Measurements from ENCODE around the gene TMEM229B.

The TMEM229B gene

DNA sequence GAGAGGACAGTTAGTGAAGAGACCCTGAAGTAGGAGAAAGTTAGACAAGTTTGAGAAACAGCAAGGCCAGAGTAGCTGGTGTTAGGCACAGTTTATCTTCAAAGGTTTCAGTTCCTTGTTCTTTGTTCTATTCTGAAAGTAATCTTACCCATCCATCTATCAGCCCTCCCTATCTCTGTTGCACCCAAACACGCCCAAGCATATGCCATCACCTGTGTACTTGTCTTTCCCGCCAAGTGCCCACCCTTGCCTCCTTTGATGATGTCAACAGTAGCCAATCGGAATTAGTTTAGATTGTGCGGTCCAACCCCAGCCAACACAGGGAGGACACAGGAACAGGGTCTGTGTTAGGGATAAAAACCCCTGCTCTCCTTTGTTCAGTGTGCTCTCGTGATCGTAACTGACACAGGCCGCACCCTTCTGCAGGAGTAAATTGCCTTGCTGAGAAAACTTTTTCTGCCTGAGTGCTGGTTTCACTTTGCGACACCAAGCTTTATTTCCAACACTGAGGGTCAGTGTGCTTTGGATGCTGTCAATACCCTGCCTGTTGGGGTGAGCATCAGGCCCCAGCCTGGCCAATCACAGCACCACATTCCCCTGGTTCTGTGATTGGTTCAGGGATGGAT is 4.7 kb upstream of the TMEM229B start:
- no peak overlapping the region for H3K23ac ChIP-seq (ENCODE audit: low read length in 2 of 2)
- H3K4ac ChIP-seq (ENCODE audit: low read depth in 1 of 2, low read length in 2 of 2), result no peak overlapping the region
- no peak overlapping the region for H2BK5ac ChIP-seq (ENCODE audit: low read depth, low read length, poor library complexity, severe bottlenecking)
- no peak overlapping the region for H3K27ac ChIP-seq (ENCODE audit: low read length, poor library complexity, severe bottlenecking)
- H3K36me3 ChIP-seq (ENCODE audit: control insufficient read depth in 1 of 2, insufficient read depth in 2 of 2, low read depth in 1 of 2, low read length in 2 of 2), result no peaks in the 10 kb centered on the region
- 88% methylated on average over 8 of the region's 8 CpGs for WGBS
- H4K8ac ChIP-seq (ENCODE audit: low read length), result no peak overlapping the region
- H2BK120ac ChIP-seq (ENCODE audit: low read depth, low read length), result no peak overlapping the region
- no peak overlapping the region for H3K14ac ChIP-seq (ENCODE audit: low read length in 2 of 2)
- no peak overlapping the region for H3K4me3 ChIP-seq (ENCODE audit: insufficient read depth in 1 of 2, low read depth in 1 of 2, low read length in 2 of 2)
- H2BK12ac ChIP-seq (ENCODE audit: low read length in 2 of 2), result no peak overlapping the region
- peaks cover 24% of the 10 kb centered on the region for H3K9me3 ChIP-seq (ENCODE audit: control insufficient read depth, low read length)
- no peak overlapping the region for H3K18ac ChIP-seq (ENCODE audit: low read depth in 1 of 2, low read length in 2 of 2)
- H3K4me1 ChIP-seq (ENCODE audit: control insufficient read depth, insufficient read depth, low read depth, low read length), result peaks cover 4% of the 10 kb centered on the region
- no peaks in the 10 kb centered on the region for H3K79me1 ChIP-seq (replicated peaks; ENCODE audit: low read length, poor library complexity, severe bottlenecking)
- peaks cover 0 to 23% of the 10 kb centered on the region in 2 experiments for H3K27me3 ChIP-seq (ENCODE audit: control insufficient read depth in 1 of 2, insufficient read depth in 1 of 2, low read length in 2 of 2)
- no peak overlapping the region for H3K9ac ChIP-seq (ENCODE audit: low read length)
- H3K4me2 ChIP-seq (ENCODE audit: low read length, poor library complexity, severe bottlenecking), result no peak overlapping the region
- H2AFZ ChIP-seq (ENCODE audit: low read depth, low read length), result no peak overlapping the region
- no peak overlapping the region for H4K91ac ChIP-seq (ENCODE audit: low read length)
- no peak overlapping the region for H2AK5ac ChIP-seq (ENCODE audit: low read length, severe bottlenecking)
- no peak for DNase-seq
- no peak overlapping the region for H2BK15ac ChIP-seq (ENCODE audit: low read depth, poor library complexity, severe bottlenecking)

DNA sequence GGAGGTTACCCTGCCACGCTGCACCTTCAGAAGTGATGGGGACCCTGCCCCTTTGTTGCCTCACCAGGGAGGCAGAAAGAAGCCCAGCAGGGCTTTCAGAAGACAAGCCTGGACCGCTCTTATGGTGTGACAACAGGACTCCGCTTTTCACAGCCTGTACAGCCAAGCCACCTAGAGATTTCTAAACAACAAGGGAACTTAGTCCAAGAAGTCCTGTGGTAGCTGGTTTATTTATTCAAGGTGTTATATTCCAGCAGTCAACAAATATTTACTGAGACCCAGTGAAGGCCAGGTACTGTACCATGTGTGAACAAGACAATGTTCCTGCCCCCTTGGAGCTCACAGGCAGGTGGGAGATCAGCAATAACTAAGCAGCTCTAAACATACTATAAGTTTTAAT is 4.0 kb upstream of the TMEM229B start:
- no peak overlapping the region for H2AFZ ChIP-seq (ENCODE audit: low read depth, low read length)
- H3K14ac ChIP-seq (ENCODE audit: low read length in 2 of 2), result no peak overlapping the region
- no peak overlapping the region for H3K23ac ChIP-seq (ENCODE audit: low read length in 2 of 2)
- H3K4me1 ChIP-seq (ENCODE audit: control insufficient read depth, insufficient read depth, low read depth, low read length), result peaks cover 4% of the 10 kb centered on the region
- no peak overlapping the region for H3K9ac ChIP-seq (ENCODE audit: low read length)
- no peak for DNase-seq
- no peak overlapping the region for H2BK5ac ChIP-seq (ENCODE audit: low read depth, low read length, poor library complexity, severe bottlenecking)
- 36% methylated on average over 1 of the region's 3 CpGs for WGBS
- H3K18ac ChIP-seq (ENCODE audit: low read depth in 1 of 2, low read length in 2 of 2), result no peak overlapping the region
- no peak overlapping the region for H4K91ac ChIP-seq (ENCODE audit: low read length)
- H3K4me2 ChIP-seq (ENCODE audit: low read length, poor library complexity, severe bottlenecking), result no peak overlapping the region
- H3K79me1 ChIP-seq (replicated peaks; ENCODE audit: low read length, poor library complexity, severe bottlenecking), result no peaks in the 10 kb centered on the region
- no peak overlapping the region for H3K4ac ChIP-seq (ENCODE audit: low read depth in 1 of 2, low read length in 2 of 2)
- peaks cover 0 to 23% of the 10 kb centered on the region in 2 experiments for H3K27me3 ChIP-seq (ENCODE audit: control insufficient read depth in 1 of 2, insufficient read depth in 1 of 2, low read length in 2 of 2)
- no peak overlapping the region for H2AK5ac ChIP-seq (ENCODE audit: low read length, severe bottlenecking)
- peaks cover 24% of the 10 kb centered on the region for H3K9me3 ChIP-seq (ENCODE audit: control insufficient read depth, low read length)
- no peak overlapping the region for H3K27ac ChIP-seq (ENCODE audit: low read length, poor library complexity, severe bottlenecking)
- H2BK15ac ChIP-seq (ENCODE audit: low read depth, poor library complexity, severe bottlenecking), result no peak overlapping the region
- H2BK120ac ChIP-seq (ENCODE audit: low read depth, low read length), result no peak overlapping the region
- H3K36me3 ChIP-seq (ENCODE audit: control insufficient read depth in 1 of 2, insufficient read depth in 2 of 2, low read depth in 1 of 2, low read length in 2 of 2), result no peaks in the 10 kb centered on the region
- H3K4me3 ChIP-seq (ENCODE audit: insufficient read depth in 1 of 2, low read depth in 1 of 2, low read length in 2 of 2), result no peak overlapping the region
- H2BK12ac ChIP-seq (ENCODE audit: low read length in 2 of 2), result no peak overlapping the region
- H4K8ac ChIP-seq (ENCODE audit: low read length), result no peak overlapping the region

DNA sequence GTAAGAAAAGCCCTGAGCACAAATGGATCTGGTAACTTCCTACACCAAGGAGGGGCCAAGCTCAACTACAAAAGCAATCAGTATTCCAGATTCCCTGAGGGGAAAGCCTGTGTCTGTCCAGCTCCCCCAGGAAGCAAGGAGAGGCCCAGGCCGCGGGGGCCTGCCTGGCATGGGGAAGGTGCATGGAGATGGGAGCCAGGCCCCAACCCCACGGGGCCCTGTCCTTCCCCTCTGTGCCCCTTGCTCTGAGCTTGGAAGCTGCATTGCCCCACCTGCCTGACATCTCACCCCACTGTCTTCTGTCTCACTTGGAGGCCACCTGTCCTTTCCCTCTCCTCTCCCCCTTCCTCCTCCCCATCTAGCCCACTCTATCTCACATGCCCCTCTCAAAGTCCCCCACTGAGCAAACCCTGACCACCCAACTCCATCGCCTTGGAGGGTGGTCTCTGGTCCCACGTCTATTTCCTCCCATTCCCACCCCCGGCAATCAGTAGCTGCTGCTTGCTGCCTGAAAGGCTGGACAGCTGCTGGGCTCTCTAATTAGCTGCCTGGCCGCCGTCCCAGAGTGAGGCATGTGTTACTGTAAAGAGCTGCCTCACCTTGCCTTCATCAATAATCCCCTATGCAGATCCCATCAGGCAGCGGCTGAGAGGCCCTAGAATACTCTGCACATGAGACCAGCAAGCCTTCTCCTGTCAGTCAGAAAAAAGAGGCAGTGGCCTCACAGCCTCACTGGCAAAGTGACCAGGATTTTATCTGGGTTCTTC is 3.4 kb upstream of the TMEM229B start:
- Histone ChIP-seq H3K79me1 (replicated peaks; ENCODE audit: low read length, poor library complexity, severe bottlenecking) (no peaks in the 10 kb centered on the region), H3K27ac (ENCODE audit: low read length, poor library complexity, severe bottlenecking) (no peak overlapping the region), H3K9me3 (ENCODE audit: control insufficient read depth, low read length) (peaks cover 24% of the 10 kb centered on the region), H3K14ac (ENCODE audit: low read length in 2 of 2) (no peak overlapping the region), H4K8ac (ENCODE audit: low read length) (no peak overlapping the region), H2BK5ac (ENCODE audit: low read depth, low read length, poor library complexity, severe bottlenecking) (no peak overlapping the region), H2AFZ (ENCODE audit: low read depth, low read length) (no peak overlapping the region), H3K36me3 (ENCODE audit: control insufficient read depth in 1 of 2, insufficient read depth in 2 of 2, low read depth in 1 of 2, low read length in 2 of 2) (no peaks in the 10 kb centered on the region), H2AK5ac (ENCODE audit: low read length, severe bottlenecking) (no peak overlapping the region), H3K4me2 (ENCODE audit: low read length, poor library complexity, severe bottlenecking) (no peak overlapping the region), H3K9ac (ENCODE audit: low read length) (no peak overlapping the region), H3K23ac (ENCODE audit: low read length in 2 of 2) (no peak overlapping the region), H3K4me3 (ENCODE audit: insufficient read depth in 1 of 2, low read depth in 1 of 2, low read length in 2 of 2) (no peak overlapping the region), H2BK120ac (ENCODE audit: low read depth, low read length) (no peak overlapping the region), H4K91ac (ENCODE audit: low read length) (no peak overlapping the region), H3K27me3 (ENCODE audit: control insufficient read depth in 1 of 2, insufficient read depth in 1 of 2, low read length in 2 of 2) (peaks cover 0 to 23% of the 10 kb centered on the region in 2 experiments), H2BK12ac (ENCODE audit: low read length in 2 of 2) (no peak overlapping the region), H3K4ac (ENCODE audit: low read depth in 1 of 2, low read length in 2 of 2) (no peak overlapping the region), H2BK15ac (ENCODE audit: low read depth, poor library complexity, severe bottlenecking) (no peak overlapping the region), H3K4me1 (ENCODE audit: control insufficient read depth, insufficient read depth, low read depth, low read length) (peaks cover 4% of the 10 kb centered on the region), H3K18ac (ENCODE audit: low read depth in 1 of 2, low read length in 2 of 2) (no peak overlapping the region)
- no peak for DNase-seq
- WGBS, result 44% methylated on average over 9 of the region's 9 CpGs

DNA sequence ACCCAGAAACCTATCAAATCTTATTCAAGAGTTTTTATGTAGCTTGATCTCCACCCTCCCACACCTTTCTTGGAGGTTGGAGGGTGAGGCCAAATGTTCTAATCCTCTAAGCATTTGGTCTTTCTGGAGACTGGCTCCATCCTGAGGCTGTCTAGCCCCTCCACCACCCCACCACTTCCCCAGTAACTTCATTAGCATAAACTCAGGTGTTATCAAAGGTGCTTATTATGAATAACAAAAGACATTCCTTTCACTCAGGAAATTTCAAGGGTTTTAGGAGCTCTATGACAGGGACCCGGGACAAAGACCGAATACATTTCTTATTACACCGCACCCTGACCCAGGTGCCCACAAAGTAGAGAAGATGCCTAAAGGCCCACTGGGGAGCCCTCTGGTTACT is 2.8 kb upstream of the TMEM229B start:
- no peak overlapping the region for H2BK15ac ChIP-seq (ENCODE audit: low read depth, poor library complexity, severe bottlenecking)

More for the DNA sequence above, 2.8 kb upstream of the TMEM229B start:
- DNase-seq, result no peak
- H3K4me3 ChIP-seq (ENCODE audit: insufficient read depth in 1 of 2, low read depth in 1 of 2, low read length in 2 of 2), result no peak overlapping the region
- no peak overlapping the region for H2BK5ac ChIP-seq (ENCODE audit: low read depth, low read length, poor library complexity, severe bottlenecking)
- no peak overlapping the region for H3K14ac ChIP-seq (ENCODE audit: low read length in 2 of 2)
- no peak overlapping the region for H2BK120ac ChIP-seq (ENCODE audit: low read depth, low read length)
- peaks cover 4% of the 10 kb centered on the region for H3K4me1 ChIP-seq (ENCODE audit: control insufficient read depth, insufficient read depth, low read depth, low read length)
- no peak overlapping the region for H3K4me2 ChIP-seq (ENCODE audit: low read length, poor library complexity, severe bottlenecking)
- no peak overlapping the region for H3K9ac ChIP-seq (ENCODE audit: low read length)
- peaks cover 0 to 23% of the 10 kb centered on the region in 2 experiments for H3K27me3 ChIP-seq (ENCODE audit: control insufficient read depth in 1 of 2, insufficient read depth in 1 of 2, low read length in 2 of 2)
- H2BK12ac ChIP-seq (ENCODE audit: low read length in 2 of 2), result no peak overlapping the region
- no peak overlapping the region for H3K27ac ChIP-seq (ENCODE audit: low read length, poor library complexity, severe bottlenecking)
- H3K18ac ChIP-seq (ENCODE audit: low read depth in 1 of 2, low read length in 2 of 2), result no peak overlapping the region
- no peak overlapping the region for H2AFZ ChIP-seq (ENCODE audit: low read depth, low read length)
- H3K23ac ChIP-seq (ENCODE audit: low read length in 2 of 2), result no peak overlapping the region
- H4K91ac ChIP-seq (ENCODE audit: low read length), result no peak overlapping the region
- WGBS, result 61% methylated on average over 3 of the region's 3 CpGs
- H2AK5ac ChIP-seq (ENCODE audit: low read length, severe bottlenecking), result no peak overlapping the region
- no peak overlapping the region for H3K4ac ChIP-seq (ENCODE audit: low read depth in 1 of 2, low read length in 2 of 2)
- no peaks in the 10 kb centered on the region for H3K36me3 ChIP-seq (ENCODE audit: control insufficient read depth in 1 of 2, insufficient read depth in 2 of 2, low read depth in 1 of 2, low read length in 2 of 2)
- H3K79me1 ChIP-seq (replicated peaks; ENCODE audit: low read length, poor library complexity, severe bottlenecking), result no peaks in the 10 kb centered on the region
- peaks cover 24% of the 10 kb centered on the region for H3K9me3 ChIP-seq (ENCODE audit: control insufficient read depth, low read length)
- H4K8ac ChIP-seq (ENCODE audit: low read length), result no peak overlapping the region

Measured in mesenchymal stem cell (in vitro differentiated cells and primary cell).